C4-2B (cell line): Measurements from ENCODE around the gene NOS3.

Source experiments
- CTCF ChIP-seq: fragments of 450-650 bp; conservative IDR thresholded peaks from 2 replicates; pipeline ENCODE4 v1.5.1; 2017; ENCODE audit warnings: mild to moderate bottlenecking
- ZFX ChIP-seq: fragments of 450-650 bp; IDR thresholded peaks from 2 replicates; pipeline ENCODE4 v1.6.1; 2017

GRCh38 chr7:150946421-150947240, 44.2 kb upstream of the NOS3 start:
- no peak for TF ChIP-seq ZFX
- TF ChIP-seq CTCF, result no peak
